Astrocyte of the spinal cord (primary cell): Measurements from ENCODE around the gene ZNF593OS.
A peak's percentile ranks its signal among the peaks of the same experiment; 100 is the strongest.

Source experiments
- DNase-seq: peaks from one replicate; pipeline ENCODE4 v3.0.0; 2011; ENCODE audit warnings: low read depth, low spot score
- H3K4me3 ChIP-seq: 2 replicates; pipeline ENCODE4 v1.5.1; 2011; ENCODE audit warnings: low read depth, mild to moderate bottlenecking, low read length, moderate library complexity
- CTCF ChIP-seq: IDR thresholded peaks from 2 replicates; pipeline ENCODE4 v1.5.1; 2012; ENCODE audit warnings: low read depth, mild to moderate bottlenecking, low read length, inconsistent platforms
- in situ Hi-C: cut with HindIII; loops from 2 replicates; pipeline ENCODE4 v1.10.0; 2017; ENCODE audit warnings: low sequenced_read_pairs

Gene ZNF593OS

GRCh38 chr1:26177182-26177684, 5.6 kb upstream of the ZNF593OS start, which contains the start of gene CNKSR1:
CNKSR1 (plus strand) TSS chr1:26177491; CDS start chr1:26177548, 57 bp downstream.
- no peak for TF ChIP-seq CTCF
- in situ Hi-C loops, result no loop called here
- DNase-seq, result no peak
- no peak within 1 kb of the TSS for H3K4me3 ChIP-seq

DNA sequence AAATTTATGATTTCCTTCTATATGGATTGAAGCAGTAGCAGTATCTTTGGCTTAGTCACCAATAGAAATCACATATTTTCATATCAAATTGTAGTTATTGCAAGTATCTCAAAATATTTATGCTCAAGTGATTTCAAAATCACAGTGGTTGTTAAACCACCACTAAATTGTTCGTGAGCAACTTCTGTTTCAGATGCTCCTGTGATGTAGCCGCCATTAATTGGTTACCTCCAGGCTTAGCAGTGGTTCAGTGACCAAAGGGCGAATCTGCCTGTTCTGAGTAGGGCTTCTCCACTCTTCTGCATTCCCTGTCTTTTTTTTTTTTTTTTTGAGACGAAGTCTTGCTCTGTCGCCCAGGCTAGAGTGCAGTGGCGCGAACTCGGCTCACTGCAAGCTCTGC, 3.7 kb upstream of the ZNF593OS start:
- H3K4me3 ChIP-seq, result no peak overlapping the region
- TF ChIP-seq CTCF, result no peak
- in situ Hi-C loops, result no loop called here
- DNase-seq, result no peak

GRCh38 chr1:26170472-26170821, 1.2 kb downstream of the ZNF593OS start:
- no peak for DNase-seq
- peak overlapping the region; percentile 71 for H3K4me3 ChIP-seq
- TF ChIP-seq CTCF, result no peak
- in situ Hi-C loops, result no loop called here

DNA sequence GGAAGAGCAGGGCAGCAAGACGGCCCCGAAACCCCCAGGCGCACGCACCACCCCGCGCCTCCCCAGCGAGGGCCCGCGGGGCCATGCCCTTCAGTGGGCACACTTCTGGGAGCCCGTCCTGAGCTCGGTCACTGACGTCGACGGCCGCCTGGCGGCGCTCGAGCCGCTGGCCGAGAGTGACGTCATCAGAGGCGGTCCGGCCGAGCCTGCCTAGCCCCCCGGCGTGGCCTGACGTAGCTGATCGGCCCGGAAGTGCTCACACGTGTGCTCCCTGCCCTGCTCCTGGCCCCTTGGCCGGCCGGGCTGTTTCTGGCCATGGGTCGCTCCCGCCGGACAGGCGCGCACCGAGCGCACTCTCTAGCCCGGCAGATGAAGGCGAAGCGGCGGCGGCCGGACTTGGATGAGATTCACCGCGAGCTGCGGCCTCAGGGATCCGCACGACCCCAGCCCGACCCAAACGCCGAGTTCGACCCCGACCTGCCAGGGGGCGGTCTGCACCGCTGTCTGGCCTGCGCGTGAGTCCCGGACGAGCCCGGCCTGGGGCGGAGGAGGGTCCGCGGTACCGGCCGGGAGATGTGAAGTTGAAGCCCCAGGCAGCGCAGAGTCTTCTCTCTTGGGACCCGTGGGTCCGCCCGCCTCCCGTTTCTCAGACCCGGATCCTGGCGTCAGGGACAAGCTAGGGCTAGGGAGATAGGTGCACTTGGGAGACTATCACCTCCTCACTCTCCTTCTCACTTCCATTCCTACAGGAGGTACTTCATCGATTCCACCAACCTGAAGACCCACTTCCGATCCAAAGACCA, 1.8 kb downstream of the ZNF593OS start, which contains the start of gene ZNF593:
Gene ZNF593 (plus strand): TSS at position 240 of the 803 bp plus-strand sequence. CDS start 76 bp downstream, at position 316.
- peak; percentile 85 for TF ChIP-seq CTCF
- DNase-seq, result peak; percentile 83
- in situ Hi-C loops, result no loop called here
- peak within 1 kb of the TSS; percentile 71 for H3K4me3 ChIP-seq

DNA sequence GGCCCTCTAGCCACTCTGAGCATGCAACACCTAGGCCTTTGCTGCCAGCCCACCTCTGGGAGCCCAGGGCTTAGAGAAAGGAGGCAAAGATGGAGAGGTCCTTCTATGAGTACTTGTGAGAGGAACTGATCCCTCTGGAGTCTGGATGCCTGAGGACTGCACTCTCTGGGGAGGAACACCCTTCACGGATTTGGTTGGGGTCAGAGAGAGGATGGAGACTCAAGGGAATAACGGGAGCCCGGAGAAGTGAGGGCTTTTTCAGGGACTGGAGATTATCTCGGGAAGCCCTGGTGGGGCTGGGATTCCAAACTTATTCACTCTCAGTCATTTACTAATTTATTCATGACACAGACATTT, 2.5 kb downstream of the ZNF593OS start:
- H3K4me3 ChIP-seq, result no peak overlapping the region
- TF ChIP-seq CTCF, result no peak
- no peak for DNase-seq
- in situ Hi-C loops, result no loop called here

DNA sequence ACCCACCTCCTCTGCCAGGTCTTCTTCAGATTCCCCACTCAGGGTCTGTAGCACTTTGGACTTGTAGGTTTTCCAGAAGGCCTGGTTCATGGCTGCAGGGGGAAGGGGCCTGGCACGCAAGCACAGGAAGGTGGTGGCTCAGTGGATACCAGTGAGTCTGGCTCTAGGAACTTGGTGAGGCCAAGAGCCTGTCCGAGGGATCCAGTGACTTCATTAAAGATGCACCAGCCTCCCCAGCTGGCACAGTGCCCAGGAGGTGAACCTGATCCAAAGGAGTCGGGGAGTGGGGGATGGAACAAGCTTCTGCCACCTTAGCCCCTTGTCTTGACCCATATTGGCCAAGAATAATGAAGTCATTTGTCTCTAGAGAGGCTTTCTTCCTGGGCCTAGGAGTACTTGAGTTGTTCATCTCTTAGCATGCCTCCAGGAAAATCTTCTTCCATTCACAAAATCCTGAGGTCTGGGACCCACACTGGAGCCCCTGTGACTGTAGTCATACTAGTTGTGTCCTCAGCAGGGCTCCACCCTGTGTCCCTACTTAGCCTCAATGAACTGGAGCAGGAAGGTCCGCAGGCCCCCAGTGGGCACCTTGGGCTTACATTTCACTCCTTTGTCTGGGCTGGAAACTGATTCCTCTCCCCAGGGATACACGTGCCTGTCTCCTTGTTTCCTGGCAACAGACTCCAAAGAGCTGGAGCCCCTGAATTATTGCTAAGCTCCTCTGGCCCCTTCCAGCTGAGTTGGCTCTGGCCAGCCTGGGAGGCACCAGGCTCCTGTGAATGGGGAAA, 3.0 kb downstream of the ZNF593OS start, which contains the start of gene C1orf232:
Gene C1orf232 (minus strand): TSS at position 554 of the 788 bp plus-strand sequence. CDS start 464 bp downstream, at position 90.
- peak within 1 kb of the TSS; percentile 71 for H3K4me3 ChIP-seq
- DNase-seq, result no peak
- in situ Hi-C loops, result no loop called here
- no peak for TF ChIP-seq CTCF
